ENCODE results near the gene TRIP13.

DNA sequence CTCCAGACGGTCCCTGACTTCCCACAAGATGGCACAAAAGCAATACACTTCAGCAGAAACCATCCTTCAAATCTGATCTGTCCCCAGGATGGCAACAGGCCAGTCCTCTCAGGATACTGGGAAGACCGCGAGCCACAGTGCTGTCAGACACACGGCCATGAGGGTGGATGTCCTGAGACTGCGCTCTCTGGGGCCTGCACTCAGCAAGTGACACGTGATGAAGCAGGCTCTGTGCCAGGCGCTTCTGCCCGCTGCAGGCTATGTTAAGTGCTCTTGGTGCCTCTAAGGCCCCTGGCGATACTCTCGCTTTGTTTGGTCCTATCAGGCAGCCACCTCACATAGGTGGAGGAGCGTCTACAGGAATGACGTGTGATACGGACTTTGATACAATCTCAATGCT is 7.2 kb upstream of the TRIP13 start:
- TF ChIP-seq, protein P1, sequence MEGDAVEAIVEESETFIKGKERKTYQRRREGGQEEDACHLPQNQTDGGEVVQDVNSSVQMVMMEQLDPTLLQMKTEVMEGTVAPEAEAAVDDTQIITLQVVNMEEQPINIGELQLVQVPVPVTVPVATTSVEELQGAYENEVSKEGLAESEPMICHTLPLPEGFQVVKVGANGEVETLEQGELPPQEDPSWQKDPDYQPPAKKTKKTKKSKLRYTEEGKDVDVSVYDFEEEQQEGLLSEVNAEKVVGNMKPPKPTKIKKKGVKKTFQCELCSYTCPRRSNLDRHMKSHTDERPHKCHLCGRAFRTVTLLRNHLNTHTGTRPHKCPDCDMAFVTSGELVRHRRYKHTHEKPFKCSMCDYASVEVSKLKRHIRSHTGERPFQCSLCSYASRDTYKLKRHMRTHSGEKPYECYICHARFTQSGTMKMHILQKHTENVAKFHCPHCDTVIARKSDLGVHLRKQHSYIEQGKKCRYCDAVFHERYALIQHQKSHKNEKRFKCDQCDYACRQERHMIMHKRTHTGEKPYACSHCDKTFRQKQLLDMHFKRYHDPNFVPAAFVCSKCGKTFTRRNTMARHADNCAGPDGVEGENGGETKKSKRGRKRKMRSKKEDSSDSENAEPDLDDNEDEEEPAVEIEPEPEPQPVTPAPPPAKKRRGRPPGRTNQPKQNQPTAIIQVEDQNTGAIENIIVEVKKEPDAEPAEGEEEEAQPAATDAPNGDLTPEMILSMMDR (IDR thresholded peaks at IDR 0.05; ENCODE audit: poor library complexity): no peak
- TF ChIP-seq EZH2 (IDR thresholded peaks at IDR 0.05; ENCODE audit: borderline replicate concordance): no peak
